B cell (primary cell): ENCODE data around the gene SNTG2. TPM values are rescaled to one million over a fixed set of nuclear protein-coding genes. Genes with fewer than 3 reads are reported as not detected.

ENCODE experiments used
- ATAC-seq: fragments of 200-7000 bp; cut with Tn5 transposase; one replicate; pipeline ENCODE4 v1.10.0; 2021; ENCODE audit warnings: low read depth, mild to moderate bottlenecking, moderate number of reproducible peaks, moderate library complexity
- CTCF ChIA-PET: fragments of 350-600 bp; sonication (Branson Sonifier 250); formaldehyde crosslinking; loops from one replicate; lab custom pipeline; 2021; ENCODE audit warnings: antibody characterized with exemption, inconsistent platforms; lab: Charles Lee
- POLR2A ChIA-PET: fragments of 350-600 bp; sonication (Branson Sonifier 250); formaldehyde crosslinking; loops from one replicate; lab custom pipeline; 2021; ENCODE audit warnings: antibody characterized with exemption; lab: Charles Lee
- DNase-seq: peaks from one replicate; pipeline ENCODE4 v3.0.0; 2013
- H2AFZ ChIP-seq: 2 replicates; pipeline ENCODE4 v1.6.1; 2012; ENCODE audit warnings: mild to moderate bottlenecking, low read depth, low read length; ENCODE audit not compliant: insufficient read depth, poor library complexity, severe bottlenecking
- H3K27ac ChIP-seq, 2 donors: 1 replicate in 1 of 2; 2 replicates in 1 of 2; pipeline ENCODE4 v1.5.1; 2012 to 2013; ENCODE audit warnings: low read length in 2 of 2, mild to moderate bottlenecking in 2 of 2, moderate library complexity in 1 of 2
- H3K27me3 ChIP-seq, 4 experiments: fragments of 200-600 bp in 1 of 4; sonication (generic) in 1 of 4; replicated peaks in 1 of 4; 1 replicate in 2 of 4; 2 replicates in 2 of 4; pipeline versions ENCODE4 v1.6.1 to v1.7.0; 2013 to 2016; ENCODE audit warnings: low read length in 3 of 4, mild to moderate bottlenecking in 2 of 4, mixed read lengths in 1 of 4, moderate library complexity in 1 of 4; ENCODE audit not compliant: insufficient read depth in 4 of 4, control insufficient read depth in 3 of 4; ENCODE audit errors: control extremely low read depth in 1 of 4
- H3K36me3 ChIP-seq, 2 experiments: replicated peaks in 1 of 2; 1 replicate in 1 of 2; 2 replicates in 1 of 2; pipeline versions ENCODE4 v1.6.1 to v1.7.1; 2013; ENCODE audit warnings: low read length in 1 of 2; ENCODE audit not compliant: insufficient read depth in 2 of 2, control insufficient read depth in 1 of 2; ENCODE audit errors: control extremely low read depth in 1 of 2, extremely low read depth in 1 of 2
- H3K4me1 ChIP-seq, 2 donors: fragments of 200-600 bp in 1 of 2; sonication (generic) in 1 of 2; 1 replicate in 1 of 2; 2 replicates in 1 of 2; pipeline versions ENCODE4 v1.5.1 to v1.6.1; 2013 to 2017; ENCODE audit warnings: low read length in 2 of 2; ENCODE audit not compliant: control insufficient read depth in 2 of 2, insufficient read depth in 2 of 2
- H3K4me2 ChIP-seq: replicated peaks from 2 replicates; pipeline ENCODE3; 2012; ENCODE audit warnings: mild to moderate bottlenecking, low read depth, low read length; ENCODE audit not compliant: poor library complexity, severe bottlenecking
- H3K4me3 ChIP-seq, 5 experiments: fragments of 200-600 bp in 1 of 5; sonication (generic) in 1 of 5; 1 replicate in 3 of 5; 2 replicates in 2 of 5; pipeline versions ENCODE4 v1.5.1 to v1.7.0; 2011 to 2016; ENCODE audit warnings: low read length in 4 of 5, mild to moderate bottlenecking in 4 of 5, low read depth in 2 of 5, control low read depth in 1 of 5, moderate library complexity in 1 of 5; ENCODE audit not compliant: insufficient read depth in 1 of 5; ENCODE audit errors: control extremely low read depth in 1 of 5, extremely low read depth in 1 of 5
- H3K79me2 ChIP-seq: fragments of 200-600 bp; sonication (generic); one replicate; pipeline ENCODE4 v1.6.0; 2016; ENCODE audit warnings: low read length; ENCODE audit not compliant: control insufficient read depth, insufficient read depth
- H3K9ac ChIP-seq: fragments of 200-600 bp; sonication (generic); 2 replicates; pipeline ENCODE4 v1.6.1; 2017; ENCODE audit warnings: mild to moderate bottlenecking, low read length, moderate library complexity
- H3K9me3 ChIP-seq, 3 donors: one replicate each; pipeline versions ENCODE4 v1.6.1 to v1.7.1; 2013; ENCODE audit warnings: low read length in 2 of 3; ENCODE audit not compliant: control insufficient read depth in 2 of 3, insufficient read depth in 1 of 3; ENCODE audit errors: control extremely low read depth in 1 of 3
- H4K20me1 ChIP-seq: 2 replicates; pipeline ENCODE4 v1.6.0; 2012; ENCODE audit warnings: mild to moderate bottlenecking, low read length; ENCODE audit not compliant: insufficient read depth, control insufficient read depth, poor library complexity, severe bottlenecking
- H3K27ac Mint-ChIP-seq: one replicate; pipeline ENCODE4 v1.8.0; 2021; ENCODE audit warnings: mixed read lengths
- H3K27me3 Mint-ChIP-seq: one replicate; pipeline ENCODE4 v1.8.0; 2021; ENCODE audit warnings: mixed read lengths
- H3K4me1 Mint-ChIP-seq: one replicate; pipeline ENCODE4 v1.8.0; 2021; ENCODE audit warnings: mixed read lengths
- H3K4me3 Mint-ChIP-seq: one replicate; pipeline ENCODE4 v1.8.0; 2021; ENCODE audit warnings: mixed read lengths
- H3K9me3 Mint-ChIP-seq: one replicate; pipeline ENCODE4 v1.8.0; 2022; ENCODE audit warnings: mixed read lengths; ENCODE audit not compliant: insufficient read depth
- EZH2 ChIP-seq: IDR thresholded peaks from 2 replicates; pipeline ENCODE4 v1.6.1; 2012; ENCODE audit warnings: borderline replicate concordance, low read depth, mild to moderate bottlenecking, moderate library complexity, low read length; ENCODE audit not compliant: insufficient read depth, poor library complexity, severe bottlenecking
- WGBS: methylation state at CpG from one replicate; pipeline ENCODE4 v1.1.5; 2013; ENCODE audit warnings: missing lambda C conversion rate; ENCODE audit not compliant: insufficient coverage; 5-methylcytosine and 5-hydroxymethylcytosine counted together
- intact Hi-C: fragments of 100-400 bp; cut with micrococcal nuclease; formaldehyde crosslinking; loops from one replicate; pipeline ENCODE4 v1.10.0; 2022
- polyA plus RNA-seq: library from polyadenylated mRNA; depleted of rRNA; stranded (reverse); fragments of >200 nt; gene quantifications from 2 replicates; pipeline ENCODE4 v1.2.3, GENCODE V29; 2012
- total RNA-seq, 2 donors: library from RNA; stranded (reverse); fragments of 120-200 nt in 1 of 2; gene quantifications; 1 replicate in 1 of 2; 2 replicates in 1 of 2; pipeline versions ENCODE4 v1.2.3 to v1.2.4, GENCODE V29; 2013 to 2022
- TF ChIP-seq, protein P1 (sequence below): fragments of 200-600 bp; IDR thresholded peaks from one replicate; pipeline ENCODE4 v1.8.0; 2022; ENCODE audit warnings: antibody characterized with exemption, mild to moderate bottlenecking

Gene SNTG2
- total and polyA plus RNA-seq, 2 donors (not counting 1 experiment from before 2014, with no cell fraction given): 2.1 to 2.4 TPM

DNA sequence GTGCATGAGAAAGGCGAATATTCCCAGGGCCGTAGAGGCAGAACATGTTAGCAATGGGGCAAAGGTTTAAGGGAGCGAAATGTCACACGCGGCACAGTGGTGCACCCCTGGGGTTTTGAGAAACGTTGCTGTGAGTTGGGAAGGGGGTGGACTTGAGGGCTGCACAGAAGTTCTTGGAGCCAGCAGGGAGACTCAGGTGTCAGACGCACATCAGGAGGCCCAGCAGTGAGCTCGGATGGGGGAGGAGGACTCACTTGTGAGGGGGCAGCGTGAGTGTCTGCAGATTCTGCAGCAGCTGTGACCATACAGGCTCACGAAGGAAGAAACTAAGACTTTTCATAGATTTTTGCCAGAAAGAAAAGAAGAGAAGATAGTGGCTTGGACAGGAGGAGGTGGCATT lies 218.2 kb downstream of the SNTG2 start:
- Mint-ChIP-seq H3K27me3 (no peaks in the 10 kb centered on the region), H3K27ac (peak overlapping the region; percentile 46), H3K4me1 (peaks cover 11% of the 10 kb centered on the region), H3K4me3 (no peak overlapping the region), H3K9me3 (peaks cover 3% of the 10 kb centered on the region)
- Histone ChIP-seq H4K20me1 (no peaks in the 10 kb centered on the region), H3K4me2 (no peak overlapping the region), H3K4me3 (no peak overlapping the region), H3K27me3 (peaks cover 0 to 3% (median 0%) of the 10 kb centered on the region in 4 experiments), H3K9me3 (peaks cover 0 to 54% (median 16%) of the 10 kb centered on the region in 3 donors), H3K36me3 (no peaks in the 10 kb centered on the region), H3K9ac (no peak overlapping the region), H3K27ac (no peak overlapping the region), H2AFZ (no peak overlapping the region), H3K4me1 (peaks cover 0 to 17% of the 10 kb centered on the region in 2 donors), H3K79me2 (no peaks in the 10 kb centered on the region)
- ATAC-seq: no peak
- no peak for DNase-seq
- ChIA-PET CTCF (no interaction called here), POLR2A (no interaction called here)
- intact Hi-C loops: no loop called here
- 93% methylated on average over 10 of the region's 10 CpGs for WGBS
- TF ChIP-seq, protein P1, sequence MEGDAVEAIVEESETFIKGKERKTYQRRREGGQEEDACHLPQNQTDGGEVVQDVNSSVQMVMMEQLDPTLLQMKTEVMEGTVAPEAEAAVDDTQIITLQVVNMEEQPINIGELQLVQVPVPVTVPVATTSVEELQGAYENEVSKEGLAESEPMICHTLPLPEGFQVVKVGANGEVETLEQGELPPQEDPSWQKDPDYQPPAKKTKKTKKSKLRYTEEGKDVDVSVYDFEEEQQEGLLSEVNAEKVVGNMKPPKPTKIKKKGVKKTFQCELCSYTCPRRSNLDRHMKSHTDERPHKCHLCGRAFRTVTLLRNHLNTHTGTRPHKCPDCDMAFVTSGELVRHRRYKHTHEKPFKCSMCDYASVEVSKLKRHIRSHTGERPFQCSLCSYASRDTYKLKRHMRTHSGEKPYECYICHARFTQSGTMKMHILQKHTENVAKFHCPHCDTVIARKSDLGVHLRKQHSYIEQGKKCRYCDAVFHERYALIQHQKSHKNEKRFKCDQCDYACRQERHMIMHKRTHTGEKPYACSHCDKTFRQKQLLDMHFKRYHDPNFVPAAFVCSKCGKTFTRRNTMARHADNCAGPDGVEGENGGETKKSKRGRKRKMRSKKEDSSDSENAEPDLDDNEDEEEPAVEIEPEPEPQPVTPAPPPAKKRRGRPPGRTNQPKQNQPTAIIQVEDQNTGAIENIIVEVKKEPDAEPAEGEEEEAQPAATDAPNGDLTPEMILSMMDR: no peak
- no peak for TF ChIP-seq EZH2

GRCh38 chr2:1169291-1169949 lies 218.8 kb downstream of the SNTG2 start:
- ATAC-seq (no peak), DNase-seq (no peak)
- H3K36me3 ChIP-seq: no peaks in the 10 kb centered on the region
- H2AFZ ChIP-seq: no peak overlapping the region
- H4K20me1 ChIP-seq: no peaks in the 10 kb centered on the region
- H3K79me2 ChIP-seq: no peaks in the 10 kb centered on the region
- H3K4me3 Mint-ChIP-seq: no peak overlapping the region
- H3K27ac Mint-ChIP-seq: no peak overlapping the region
- H3K9me3 Mint-ChIP-seq: peaks cover 3% of the 10 kb centered on the region
- WGBS: 85% methylated on average over 13 of the region's 13 CpGs
- intact Hi-C loops: no loop called here
- no peak overlapping the region for H3K4me3 ChIP-seq
- ChIA-PET CTCF (no interaction called here), POLR2A (no interaction called here)
- peaks cover 0 to 17% of the 10 kb centered on the region in 2 donors for H3K4me1 ChIP-seq
- peaks cover 0 to 3% (median 1%) of the 10 kb centered on the region in 4 experiments for H3K27me3 ChIP-seq
- H3K4me2 ChIP-seq: no peak overlapping the region
- H3K9ac ChIP-seq: no peak overlapping the region
- H3K4me1 Mint-ChIP-seq: peaks cover 11% of the 10 kb centered on the region
- peaks cover 0 to 51% (median 15%) of the 10 kb centered on the region in 3 donors for H3K9me3 ChIP-seq
- H3K27ac ChIP-seq: no peak overlapping the region
- H3K27me3 Mint-ChIP-seq: no peaks in the 10 kb centered on the region
- TF ChIP-seq, protein P1: no peak
- TF ChIP-seq EZH2: no peak
